Endothelial cell of umbilical vein (primary cell): ENCODE results near the gene CH25H. TPM values are rescaled to one million over a fixed set of nuclear protein-coding genes. Genes with fewer than 3 reads are reported as not detected.

ENCODE experiments used
- BruUV-seq: library from RNA; stranded (reverse); fragments of 400-500 nt; replicated peaks from 2 replicates; lab custom pipeline; 2021; lab: Mats Ljungman, UMichigan
- CTCF ChIA-PET: fragments of 300-600, 350-600 bp; sonication (Branson Sonifier 250); formaldehyde crosslinking; loops from one replicate; lab custom pipeline; 2021; ENCODE audit warnings: antibody characterized with exemption, inconsistent platforms; lab: Charles Lee
- POLR2A ChIA-PET: fragments of 300-600, 350-600 bp; sonication (Branson Sonifier 250); formaldehyde crosslinking; loops from one replicate; lab custom pipeline; 2021; ENCODE audit warnings: antibody characterized with exemption, inconsistent platforms; lab: Charles Lee
- DNase-seq: peaks from one replicate; pipeline ENCODE4 v3.0.0-alpha.2; 2011; ENCODE audit warnings: low read depth, low spot score
- FAIRE-seq: peaks from 2 replicates; lab custom pipeline; 2011; peaks lifted over from hg19 to GRCh38; lab: Jason Lieb, UNC
- H2AFZ ChIP-seq: 2 replicates; pipeline ENCODE4 v1.6.0; 2012; ENCODE audit warnings: low read depth, low read length, control low read depth, inconsistent platforms
- H3K27ac ChIP-seq: 2 replicates; pipeline ENCODE4 v1.5.1; 2011; ENCODE audit warnings: low read depth, mild to moderate bottlenecking, control low read depth, low read length, moderate library complexity; ENCODE audit not compliant: insufficient read depth
- H3K27me3 ChIP-seq, 2 experiments: 2 replicates each; pipeline versions ENCODE4 v1.6.0 to v1.6.1; 2011; ENCODE audit warnings: low read length in 2 of 2, mixed read lengths in 1 of 2; ENCODE audit not compliant: control insufficient read depth in 2 of 2, insufficient read depth in 2 of 2
- H3K36me3 ChIP-seq, 2 experiments: 2 replicates in 1 of 2; 3 replicates in 1 of 2; pipeline ENCODE4 v1.5.1; 2011; ENCODE audit warnings: low read length in 2 of 2, mild to moderate bottlenecking in 1 of 2, moderate library complexity in 1 of 2; ENCODE audit not compliant: control insufficient read depth in 2 of 2, insufficient read depth in 2 of 2; ENCODE audit errors: extremely low read depth in 1 of 2
- H3K4me1 ChIP-seq: 3 replicates; pipeline ENCODE4 v1.5.1; 2011; ENCODE audit warnings: mild to moderate bottlenecking, low read length; ENCODE audit not compliant: control insufficient read depth, insufficient read depth; ENCODE audit errors: extremely low read depth
- H3K4me2 ChIP-seq: 2 replicates; pipeline ENCODE4 v1.6.1; 2011; ENCODE audit warnings: low read length, control low read depth, mixed read lengths; ENCODE audit not compliant: insufficient read depth
- H3K4me3 ChIP-seq, 3 experiments: fragments of 200-600 bp in 1 of 3; sonication (generic), shearing (Covaris generic) in 1 of 3; replicated peaks in 1 of 3; 2 replicates each; pipeline ENCODE4 v1.5.1; 2011 to 2016; ENCODE audit warnings: control low read depth in 3 of 3, low read length in 3 of 3, mild to moderate bottlenecking in 2 of 3, inconsistent platforms in 1 of 3, low read depth in 1 of 3, moderate library complexity in 1 of 3; ENCODE audit not compliant: insufficient read depth in 1 of 3
- H3K79me2 ChIP-seq: 2 replicates; pipeline ENCODE4 v1.6.0; 2012; ENCODE audit warnings: low read length, inconsistent platforms; ENCODE audit not compliant: control insufficient read depth, insufficient read depth
- H3K9ac ChIP-seq: replicated peaks from 2 replicates; pipeline ENCODE3; 2011; ENCODE audit warnings: low read length, control low read depth; ENCODE audit not compliant: insufficient read depth; ENCODE audit errors: extremely low read depth
- H3K9me1 ChIP-seq: replicated peaks from 3 replicates; pipeline ENCODE4 v1.6.0; 2011; ENCODE audit warnings: mild to moderate bottlenecking, low read length; ENCODE audit not compliant: control insufficient read depth, insufficient read depth; ENCODE audit errors: extremely low read depth
- H3K9me3 ChIP-seq: replicated peaks from 2 replicates; pipeline ENCODE4 v1.5.1; 2012; ENCODE audit warnings: low read length, inconsistent platforms; ENCODE audit not compliant: control insufficient read depth, insufficient read depth
- H4K20me1 ChIP-seq: replicated peaks from 2 replicates; pipeline ENCODE3; 2011; ENCODE audit warnings: mild to moderate bottlenecking, low read length; ENCODE audit not compliant: control insufficient read depth, insufficient read depth; ENCODE audit errors: extremely low read depth
- GATA2 ChIP-seq: IDR thresholded peaks from 2 replicates; pipeline ENCODE4 v1.7.0; 2011; ENCODE audit warnings: low read depth, mild to moderate bottlenecking, moderate library complexity, mixed read lengths, low read length; ENCODE audit not compliant: insufficient read length, insufficient read depth
- JUN ChIP-seq: IDR thresholded peaks from 2 replicates; pipeline ENCODE4 v1.6.1; 2011; ENCODE audit warnings: borderline replicate concordance, low read depth; ENCODE audit not compliant: insufficient read length, insufficient read depth
- MAX ChIP-seq: IDR thresholded peaks from 2 replicates; pipeline ENCODE4 v1.6.1; 2011; ENCODE audit not compliant: insufficient read depth, insufficient read length
- dilution Hi-C: fragments of 300-500 bp; cut with MboI; formaldehyde crosslinking; loops from one replicate; pipeline ENCODE4 v1.15.0; 2019; ENCODE audit warnings: low sequenced_read_pairs; ENCODE audit not compliant: extremely low pct_ligation_motif_present
- intact Hi-C: fragments of 100-400 bp; cut with micrococcal nuclease; formaldehyde crosslinking; loops from one replicate; pipeline ENCODE4 v1.10.0; 2022
- polyA plus RNA-seq, 4 experiments: library from polyadenylated mRNA; depleted of rRNA in 3 of 4; stranded (reverse) in 3 of 4; unstranded in 1 of 4; fragments of >200 nt; gene quantifications; 2 replicates each; pipeline versions ENCODE4 v1.2.1 to v1.2.3, GENCODE V29; 2011 to 2012; ENCODE audit warnings: missing spikeins in 1 of 4
- total RNA-seq: library from RNA; stranded (reverse); gene quantifications from 2 replicates; pipeline ENCODE4 v1.2.3, GENCODE V29; 2021
- TF ChIP-seq, protein P1 (sequence below), 2 donors: IDR thresholded peaks; 1 replicate in 1 of 2; 2 replicates in 1 of 2; pipeline ENCODE4 v1.5.1; 2011; ENCODE audit warnings: low read length in 2 of 2, mild to moderate bottlenecking in 2 of 2, moderate library complexity in 2 of 2, control low read depth in 1 of 2, inconsistent platforms in 1 of 2, low read depth in 1 of 2; ENCODE audit not compliant: insufficient read depth in 1 of 2; ENCODE audit errors: extremely low read depth in 1 of 2

CH25H gene
- total and polyA plus RNA-seq, 2 donors (not counting 3 experiments of a cell fraction or from before 2014, with no cell fraction given) = 0.30 TPM; not detected in 1

- H3K27me3 ChIP-seq = no peaks in the 10 kb centered on the region
- dilution Hi-C loops = no loop called here
- TF ChIP-seq, protein P1, sequence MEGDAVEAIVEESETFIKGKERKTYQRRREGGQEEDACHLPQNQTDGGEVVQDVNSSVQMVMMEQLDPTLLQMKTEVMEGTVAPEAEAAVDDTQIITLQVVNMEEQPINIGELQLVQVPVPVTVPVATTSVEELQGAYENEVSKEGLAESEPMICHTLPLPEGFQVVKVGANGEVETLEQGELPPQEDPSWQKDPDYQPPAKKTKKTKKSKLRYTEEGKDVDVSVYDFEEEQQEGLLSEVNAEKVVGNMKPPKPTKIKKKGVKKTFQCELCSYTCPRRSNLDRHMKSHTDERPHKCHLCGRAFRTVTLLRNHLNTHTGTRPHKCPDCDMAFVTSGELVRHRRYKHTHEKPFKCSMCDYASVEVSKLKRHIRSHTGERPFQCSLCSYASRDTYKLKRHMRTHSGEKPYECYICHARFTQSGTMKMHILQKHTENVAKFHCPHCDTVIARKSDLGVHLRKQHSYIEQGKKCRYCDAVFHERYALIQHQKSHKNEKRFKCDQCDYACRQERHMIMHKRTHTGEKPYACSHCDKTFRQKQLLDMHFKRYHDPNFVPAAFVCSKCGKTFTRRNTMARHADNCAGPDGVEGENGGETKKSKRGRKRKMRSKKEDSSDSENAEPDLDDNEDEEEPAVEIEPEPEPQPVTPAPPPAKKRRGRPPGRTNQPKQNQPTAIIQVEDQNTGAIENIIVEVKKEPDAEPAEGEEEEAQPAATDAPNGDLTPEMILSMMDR (IDR thresholded peaks at IDR 0.05; ENCODE audit: extremely low read depth in 1 of 2, insufficient read depth in 1 of 2, low read depth in 1 of 2, low read length in 2 of 2) = no peak
- TF ChIP-seq MAX (no peak), GATA2 (no peak), JUN (no peak)
- no peaks in the 10 kb centered on the region for H3K79me2 ChIP-seq
- no peaks in the 10 kb centered on the region for H3K4me1 ChIP-seq
- no peak overlapping the region for H3K9ac ChIP-seq
- H2AFZ ChIP-seq = no peak overlapping the region
- no peak overlapping the region for H3K27ac ChIP-seq
- H3K36me3 ChIP-seq = no peaks in the 10 kb centered on the region
- H3K9me1 ChIP-seq = no peaks in the 10 kb centered on the region
- H4K20me1 ChIP-seq = no peaks in the 10 kb centered on the region
- CTCF ChIA-PET = interaction anchor here (2.1 kb wide), 1 partner anchor 12 kb away, joined by 6 read pairs; no protein-coding TSS in a partner anchor
- no peaks in the 10 kb centered on the region for H3K9me3 ChIP-seq
- no peak overlapping the region for H3K4me3 ChIP-seq
- intact Hi-C loops = no loop called here
- no peak overlapping the region for H3K4me2 ChIP-seq
- no TSS peak for BruUV-seq
- no peak for DNase-seq
- FAIRE-seq = no peak
- POLR2A ChIA-PET = no interaction called here
These were observed 50.8 kb downstream of the CH25H start for GRCh38 chr10:89156161-89156835.

Other genes with a start within 250 kb of the CH25H start
- 6.0 and 6.1 TPM in 2 replicates for gene FAS, start 216.5 kb downstream of the CH25H start, total RNA-seq
- 1.7 and 2.0 TPM in 2 replicates for gene FAS, start 216.5 kb downstream of the CH25H start, polyA plus RNA-seq
- gene LIPA, start 44.5 kb upstream of the CH25H start, total RNA-seq = 28.1 and 41.1 TPM in 2 replicates
- gene LIPA, start 44.5 kb upstream of the CH25H start, polyA plus RNA-seq = 22.5 and 24.0 TPM in 2 replicates
- 0.51 and 1.4 TPM in 2 replicates for gene IFIT2, start 94.7 kb upstream of the CH25H start, total RNA-seq
- 0.16 and 0.23 TPM in 2 replicates for gene IFIT2, start 94.7 kb upstream of the CH25H start, polyA plus RNA-seq
- 2.6 and 3.1 TPM in 2 replicates for gene IFIT3, start 120.7 kb upstream of the CH25H start, total RNA-seq
- 0.91 and 1.2 TPM in 2 replicates for gene IFIT3, start 120.7 kb upstream of the CH25H start, polyA plus RNA-seq
- not detected in 2 replicates for gene IFIT1B, start 170.7 kb upstream of the CH25H start, total RNA-seq
- gene IFIT1B, start 170.7 kb upstream of the CH25H start, polyA plus RNA-seq = not detected in 2 replicates
- 0.39 and 0.75 TPM in 2 replicates for gene IFIT1, start 185.3 kb upstream of the CH25H start, total RNA-seq
- 0.51 and 0.57 TPM in 2 replicates for gene IFIT1, start 185.3 kb upstream of the CH25H start, polyA plus RNA-seq
- 3.2 and 4.0 TPM in 2 replicates for gene IFIT5, start 207.3 kb upstream of the CH25H start, total RNA-seq
- 0.97 and 1.0 TPM in 2 replicates for gene IFIT5, start 207.3 kb upstream of the CH25H start, polyA plus RNA-seq